GM21723 (cell line): ENCODE data around the gene RBM15B.

ENCODE experiments used
- ATAC-seq: cut with Tn5 transposase; IDR thresholded peaks from one replicate; pipeline ENCODE4 v1.9.1; 2021; ENCODE audit warnings: mild to moderate bottlenecking, moderate library complexity; ENCODE audit not compliant: unreplicated experiment

Gene RBM15B

GRCh38 chr3:51391566-51392354, 675 bp downstream of the RBM15B start:
- ATAC-seq: peak; percentile 12

- ATAC-seq: no peak
These were observed 1.5 kb downstream of the RBM15B start for GRCh38 chr3:51392355-51393133.

GRCh38 chr3:51393134-51393495, 2.0 kb downstream of the RBM15B start:
- no peak for ATAC-seq

GRCh38 chr3:51393564-51393963, 2.5 kb downstream of the RBM15B start:
- ATAC-seq: no peak

- ATAC-seq: no peak
These were observed 3.5 kb downstream of the RBM15B start for GRCh38 chr3:51394541-51394940.

- ATAC-seq: no peak
These were observed 4.6 kb downstream of the RBM15B start for GRCh38 chr3:51395493-51396213.

- no peak for ATAC-seq
These were observed 5.3 kb downstream of the RBM15B start for GRCh38 chr3:51396401-51396800.

GRCh38 chr3:51397392-51397791, 6.3 kb downstream of the RBM15B start:
- ATAC-seq: no peak

- no peak for ATAC-seq
These were observed 7.7 kb downstream of the RBM15B start for GRCh38 chr3:51398595-51399310.

GRCh38 chr3:51400166-51400565, 9.1 kb downstream of the RBM15B start:
- ATAC-seq: no peak

GRCh38 chr3:51401735-51402134, 10.7 kb downstream of the RBM15B start:
- no peak for ATAC-seq

GRCh38 chr3:51403675-51404074, 12.6 kb downstream of the RBM15B start:
- no peak for ATAC-seq

GRCh38 chr3:51408021-51408420, 16.9 kb downstream of the RBM15B start:
- no peak for ATAC-seq

GRCh38 chr3:51408813-51409212, 17.7 kb downstream of the RBM15B start:
- no peak for ATAC-seq

- ATAC-seq: no peak
These were observed 31.1 kb downstream of the RBM15B start for GRCh38 chr3:51422211-51422610.

- ATAC-seq: no peak
These were observed 35.8 kb downstream of the RBM15B start for GRCh38 chr3:51426921-51427320.

GRCh38 chr3:51429138-51429537, 38.1 kb downstream of the RBM15B start:
- ATAC-seq: no peak

GRCh38 chr3:51434110-51434509, 43.0 kb downstream of the RBM15B start:
- ATAC-seq: no peak

GRCh38 chr3:51434746-51435327, 43.8 kb downstream of the RBM15B start:
- ATAC-seq: peak; percentile 48

GRCh38 chr3:51436998-51437639, 46.0 kb downstream of the RBM15B start:
- ATAC-seq: no peak
